ENCODE measurements around the gene APOA4.

GRCh38 chr11:116870054-116870453 is 47.0 kb upstream of the APOA4 start:
- TF ChIP-seq, protein P1, sequence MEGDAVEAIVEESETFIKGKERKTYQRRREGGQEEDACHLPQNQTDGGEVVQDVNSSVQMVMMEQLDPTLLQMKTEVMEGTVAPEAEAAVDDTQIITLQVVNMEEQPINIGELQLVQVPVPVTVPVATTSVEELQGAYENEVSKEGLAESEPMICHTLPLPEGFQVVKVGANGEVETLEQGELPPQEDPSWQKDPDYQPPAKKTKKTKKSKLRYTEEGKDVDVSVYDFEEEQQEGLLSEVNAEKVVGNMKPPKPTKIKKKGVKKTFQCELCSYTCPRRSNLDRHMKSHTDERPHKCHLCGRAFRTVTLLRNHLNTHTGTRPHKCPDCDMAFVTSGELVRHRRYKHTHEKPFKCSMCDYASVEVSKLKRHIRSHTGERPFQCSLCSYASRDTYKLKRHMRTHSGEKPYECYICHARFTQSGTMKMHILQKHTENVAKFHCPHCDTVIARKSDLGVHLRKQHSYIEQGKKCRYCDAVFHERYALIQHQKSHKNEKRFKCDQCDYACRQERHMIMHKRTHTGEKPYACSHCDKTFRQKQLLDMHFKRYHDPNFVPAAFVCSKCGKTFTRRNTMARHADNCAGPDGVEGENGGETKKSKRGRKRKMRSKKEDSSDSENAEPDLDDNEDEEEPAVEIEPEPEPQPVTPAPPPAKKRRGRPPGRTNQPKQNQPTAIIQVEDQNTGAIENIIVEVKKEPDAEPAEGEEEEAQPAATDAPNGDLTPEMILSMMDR (IDR thresholded peaks at IDR 0.05), result no peak
- TF ChIP-seq POLR2A (IDR thresholded peaks at IDR 0.05; ENCODE audit: low read depth) (no peak), POLR2AphosphoS5 (IDR thresholded peaks at IDR 0.05) (no peak)
